ENCODE results near the gene KCTD21.
"Not testable (repeated sequence)": the region's sequence is repeated elsewhere in the genome, so short reads cannot be mapped to it uniquely, and the experiment has no call there.

KCTD21 gene, protein sequence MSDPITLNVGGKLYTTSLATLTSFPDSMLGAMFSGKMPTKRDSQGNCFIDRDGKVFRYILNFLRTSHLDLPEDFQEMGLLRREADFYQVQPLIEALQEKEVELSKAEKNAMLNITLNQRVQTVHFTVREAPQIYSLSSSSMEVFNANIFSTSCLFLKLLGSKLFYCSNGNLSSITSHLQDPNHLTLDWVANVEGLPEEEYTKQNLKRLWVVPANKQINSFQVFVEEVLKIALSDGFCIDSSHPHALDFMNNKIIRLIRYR
- total RNA-seq = 20.8 to 32.1 reads per million in 2 donors

DNA sequence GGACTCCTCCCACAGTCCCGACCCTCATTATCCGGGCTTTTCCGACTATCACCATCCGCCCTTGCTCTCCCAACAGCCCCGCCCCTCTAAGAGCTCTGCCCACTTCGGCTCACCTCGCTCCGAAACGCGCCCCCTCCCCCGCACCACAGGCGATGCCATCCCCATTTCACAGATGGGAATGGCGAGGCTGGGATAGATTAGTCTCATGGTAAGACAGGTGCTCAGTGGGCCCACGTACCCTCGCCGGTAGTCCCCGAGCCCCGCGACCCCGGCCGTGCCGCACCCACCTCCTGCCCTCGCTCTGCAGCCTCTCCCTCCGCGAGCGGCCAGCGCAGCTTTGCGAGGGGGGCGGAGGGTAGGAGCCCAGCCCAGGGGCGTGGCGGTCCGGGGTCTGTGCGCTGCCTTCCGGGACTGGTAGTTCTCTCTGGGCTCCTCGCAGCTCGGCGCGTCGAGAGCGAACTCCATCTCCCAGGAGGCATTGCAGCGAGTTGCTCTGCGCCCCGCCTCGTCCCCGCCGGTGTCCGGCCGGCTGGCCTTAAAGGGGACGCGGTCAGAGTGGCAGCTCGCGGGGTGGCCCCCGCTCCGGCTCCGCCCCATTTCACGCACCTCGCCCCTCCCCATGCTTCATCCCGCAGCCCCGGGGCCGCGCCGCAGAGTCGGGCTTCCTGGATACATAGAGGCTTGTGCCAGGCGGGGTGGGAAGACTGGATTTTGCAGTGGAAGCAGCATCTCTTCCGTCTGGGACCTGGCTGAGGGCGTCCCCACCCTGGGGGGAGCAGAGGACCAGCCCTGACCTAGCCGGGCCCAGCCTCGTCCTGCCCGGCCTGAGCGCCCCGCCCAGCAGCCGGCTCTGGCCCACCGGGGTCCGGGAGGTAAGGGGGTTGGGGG, at the start of gene KCTD21, which contains the start of gene USP35:
Gene KCTD21 (minus strand): TSS at position 341 of the 888 bp plus-strand sequence. CDS start 14,072 bp downstream, outside the sequence.
Gene USP35 (plus strand): TSS at position 634 of the 888 bp plus-strand sequence. CDS start 7,327 bp downstream, outside the sequence.
- DNase-seq = peak; percentile 78

GRCh38 chr11:78237293-78238046, 49.0 kb upstream of the KCTD21 start:
- no peak for DNase-seq

- no peak for DNase-seq
Measured at GRCh38 chr11:78234006-78234405, 45.6 kb upstream of the KCTD21 start.

DNA sequence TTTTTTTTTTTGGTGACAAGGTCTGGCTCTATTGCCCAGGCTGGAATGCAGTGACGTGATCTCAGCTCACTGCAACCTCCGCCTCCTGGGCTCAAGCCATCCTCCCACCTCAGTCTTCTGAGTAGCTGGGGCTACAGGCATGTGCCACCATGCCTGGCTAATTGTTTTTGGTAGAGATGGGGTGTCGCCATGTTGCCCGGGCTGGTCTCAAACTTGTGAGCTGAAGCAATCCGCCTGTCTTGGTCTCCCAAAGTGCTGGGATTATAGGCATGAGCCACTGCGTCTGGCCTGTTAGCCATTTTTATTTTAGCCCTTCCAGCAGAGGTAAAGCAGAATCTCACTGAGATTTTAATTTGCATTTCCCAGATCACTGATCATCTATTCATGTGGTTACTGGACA, 44.6 kb upstream of the KCTD21 start:
- not testable (repeated sequence) for DNase-seq

DNA sequence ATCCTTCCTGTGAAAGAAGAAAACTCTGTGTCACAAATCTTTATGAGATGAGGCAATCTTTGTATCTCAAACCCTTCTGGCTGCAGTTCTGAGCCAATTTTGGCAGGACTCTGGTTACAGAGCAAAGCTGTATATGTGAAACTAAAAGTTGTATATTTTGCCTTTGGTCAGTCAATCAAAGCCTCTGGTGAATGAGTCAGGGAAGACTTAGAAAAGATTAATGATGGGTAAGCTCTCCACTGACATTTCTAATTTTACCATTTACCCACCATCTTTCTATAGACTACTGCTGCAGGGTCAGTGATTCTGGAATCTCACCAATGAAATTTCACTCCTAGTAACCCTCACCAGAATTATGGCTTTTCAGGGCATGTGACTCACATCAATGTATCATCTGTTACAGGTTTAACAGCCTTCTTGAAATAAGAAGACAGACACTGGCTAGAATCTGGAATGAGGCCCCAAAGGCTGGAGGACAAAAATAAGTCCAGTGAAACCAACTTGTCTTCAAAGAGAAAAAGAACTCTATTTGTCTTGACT, 43.6 kb upstream of the KCTD21 start:
- no peak for DNase-seq

DNA sequence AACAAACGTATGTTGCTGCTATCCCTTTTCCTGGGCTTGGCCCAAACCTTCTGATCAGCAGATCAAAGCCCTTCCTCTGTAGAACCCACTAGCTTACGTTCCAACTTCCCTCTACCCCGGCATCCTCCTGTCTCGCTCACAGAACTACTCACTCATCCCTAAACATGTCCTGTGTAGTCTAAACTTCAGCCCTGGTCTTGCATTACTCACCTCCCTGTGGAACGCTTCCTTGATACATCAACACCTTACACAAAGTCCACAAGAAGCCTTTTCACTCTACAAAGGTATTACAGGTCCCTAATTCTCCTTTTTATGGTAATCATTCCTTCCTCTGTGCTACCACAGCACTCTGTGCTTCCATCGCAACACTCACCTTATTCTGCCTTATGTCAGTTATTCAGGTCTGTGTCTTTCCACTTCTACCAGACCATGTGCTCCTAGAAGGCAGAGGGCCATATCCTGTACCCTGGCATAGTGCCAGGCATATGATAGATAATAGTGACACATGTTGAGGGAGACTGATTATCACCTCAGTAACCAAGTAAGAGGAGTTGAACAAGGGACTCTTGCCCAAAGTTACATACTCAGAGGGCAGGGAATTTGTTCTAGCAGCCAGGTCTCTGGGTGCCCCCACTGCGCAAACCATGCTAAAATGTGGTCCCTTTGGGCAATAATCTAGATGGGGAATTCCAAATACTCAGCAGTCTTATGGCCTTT, 41.9 kb upstream of the KCTD21 start:
- DNase-seq = no peak

DNA sequence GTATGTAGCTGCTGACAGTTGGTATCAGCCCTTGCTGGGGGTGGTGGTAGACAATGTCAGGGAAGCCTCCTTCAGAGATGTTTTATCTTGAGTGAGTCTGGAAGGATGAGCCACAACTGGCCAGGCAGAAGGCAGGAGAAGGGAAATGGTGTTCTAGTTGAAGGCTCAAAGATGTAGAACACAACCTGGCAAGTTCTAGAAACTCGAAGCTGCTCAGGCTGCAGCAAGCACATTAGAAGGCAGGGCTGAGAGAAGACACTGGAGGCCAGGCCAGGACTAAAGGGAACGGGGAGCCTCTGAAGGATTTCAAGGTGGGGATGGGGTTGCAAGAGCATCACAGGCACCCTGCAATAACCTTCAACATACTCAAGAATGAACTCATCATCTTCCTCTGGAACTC, 40.7 kb upstream of the KCTD21 start:
- DNase-seq = no peak

- DNase-seq = no peak
Measured at GRCh38 chr11:78228467-78228866, 40.0 kb upstream of the KCTD21 start.

GRCh38 chr11:78227921-78228320, 39.5 kb upstream of the KCTD21 start:
- DNase-seq = no peak

DNA sequence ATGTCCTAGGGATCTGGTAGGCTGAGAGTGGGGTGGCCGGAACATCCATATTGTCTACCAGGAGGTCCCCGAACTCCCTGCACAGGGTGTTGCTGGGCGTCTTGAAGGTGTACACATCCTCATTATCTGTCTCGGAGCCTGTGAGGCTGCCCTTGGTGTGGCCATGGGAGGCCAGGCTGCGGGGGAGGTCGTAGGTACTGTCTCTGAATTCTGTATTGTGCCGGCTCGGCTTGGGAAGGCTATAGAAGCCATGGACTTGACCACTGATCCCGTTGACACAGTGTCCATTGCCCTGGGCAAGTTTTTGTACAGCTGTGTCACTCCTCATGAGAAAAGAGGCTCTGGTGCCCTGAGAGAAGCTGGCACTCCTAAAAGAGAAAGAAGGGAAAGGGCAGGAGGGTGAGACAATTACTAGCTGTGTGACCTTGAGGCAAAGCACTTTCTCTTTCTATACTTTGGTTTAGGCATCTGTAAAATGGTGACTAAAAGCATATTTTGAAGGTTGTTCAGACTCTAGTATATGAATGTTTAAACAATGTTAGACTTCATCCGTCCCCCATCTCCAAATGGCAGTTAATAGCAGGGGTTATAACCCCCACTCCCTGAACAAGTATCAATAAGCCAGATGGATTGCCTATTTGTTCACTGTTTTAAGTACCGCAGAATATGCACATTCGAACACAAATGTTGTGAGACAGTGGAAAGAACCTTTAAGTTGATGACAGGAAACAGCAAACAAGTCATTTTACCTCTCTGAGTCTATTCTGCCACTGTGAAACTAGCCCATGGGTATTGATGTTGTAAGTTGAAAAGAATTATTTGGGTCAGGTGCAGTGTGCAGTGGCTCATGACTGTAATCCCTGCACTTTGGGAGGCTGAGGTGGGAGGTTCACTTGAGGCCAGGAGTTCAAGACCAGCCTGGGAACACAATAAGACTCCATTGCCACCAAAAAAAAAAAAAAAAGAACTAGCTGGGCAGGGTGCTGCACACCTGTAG, 38.6 kb upstream of the KCTD21 start:
- DNase-seq = no peak

DNA sequence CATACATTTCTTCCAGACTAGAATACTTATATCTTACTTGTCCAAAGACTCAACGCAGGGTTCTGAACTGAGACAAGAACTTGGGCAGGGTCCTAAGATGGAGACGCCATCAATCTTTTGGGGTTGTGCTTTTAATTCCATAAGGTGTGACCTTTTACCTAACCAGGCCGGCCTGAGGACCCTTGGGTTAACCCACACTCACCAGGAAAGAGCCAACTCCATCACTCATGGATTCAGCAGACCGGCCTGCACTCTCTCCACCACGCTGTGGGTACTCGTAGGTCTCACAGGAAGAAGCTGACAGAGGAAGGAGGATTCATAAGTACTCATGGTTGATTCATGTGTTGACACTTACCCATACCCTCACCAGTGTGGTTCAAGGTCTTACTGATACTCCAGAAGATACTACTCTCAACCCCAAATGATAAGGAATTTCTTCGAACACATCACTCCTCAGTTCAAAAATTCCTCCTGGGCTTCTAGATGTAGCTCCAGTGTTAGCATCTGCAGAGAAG, 36.5 kb upstream of the KCTD21 start:
- DNase-seq = no peak

- DNase-seq = no peak
Measured at GRCh38 chr11:78224506-78224905, 36.1 kb upstream of the KCTD21 start.

- no peak for DNase-seq
Measured at GRCh38 chr11:78223320-78223954, 35.0 kb upstream of the KCTD21 start.

DNA sequence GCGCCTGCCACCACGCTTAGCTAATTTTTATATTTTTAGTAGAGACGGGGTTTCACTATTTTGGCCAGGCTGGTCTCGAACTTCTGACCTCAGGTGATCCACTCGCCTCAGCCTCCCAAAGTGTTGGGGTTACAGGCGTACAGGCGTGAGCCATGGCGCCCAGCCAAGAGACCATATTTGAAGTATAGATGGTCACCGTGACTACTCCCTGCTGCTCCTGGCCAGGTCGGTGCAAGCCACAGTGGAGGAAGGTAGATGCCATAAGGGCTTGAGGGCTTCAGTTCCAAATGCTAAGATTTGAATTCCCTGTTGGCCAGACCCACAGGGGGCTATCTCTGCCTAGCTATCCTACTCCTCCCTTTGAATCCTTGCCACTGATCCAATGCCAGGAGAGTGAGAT, 34.3 kb upstream of the KCTD21 start:
- not testable (repeated sequence) for DNase-seq

- no peak for DNase-seq
Measured at GRCh38 chr11:78221396-78222315, 33.2 kb upstream of the KCTD21 start.

GRCh38 chr11:78220218-78221157, 32.1 kb upstream of the KCTD21 start:
- no peak for DNase-seq

GRCh38 chr11:78219493-78220217, 31.2 kb upstream of the KCTD21 start:
- DNase-seq = no peak

Data from activated gamma-delta T cell (primary cell).